Measurements from ENCODE around the gene SUGP2.

The SUGP2 gene

DNA sequence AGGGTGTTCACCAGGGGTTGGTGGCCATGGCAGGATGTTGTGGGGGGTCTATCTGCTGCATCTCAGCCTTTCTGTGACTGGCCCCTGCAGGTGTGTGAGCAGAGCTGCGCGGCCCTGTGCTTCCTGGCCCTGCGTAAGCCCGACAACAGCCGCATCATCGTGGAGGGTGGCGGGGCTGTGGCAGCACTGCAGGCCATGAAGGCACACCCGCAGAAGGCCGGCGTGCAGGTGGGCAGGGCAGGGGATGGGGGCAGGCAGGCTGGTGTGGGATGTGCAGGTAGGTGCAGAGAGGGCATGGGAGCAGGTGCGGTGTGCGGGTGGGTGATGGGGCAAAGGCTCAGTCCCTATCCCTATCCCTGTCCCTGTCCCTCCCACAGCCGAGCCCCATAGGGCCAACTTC, 22.4 kb upstream of the SUGP2 start:
- Mint-ChIP-seq H3K9me3 (no peaks in the 10 kb centered on the region), H3K27me3 (no peaks in the 10 kb centered on the region), H3K27ac (ENCODE audit: low read depth) (no peak overlapping the region), H3K4me3 (no peak overlapping the region), H3K36me3 (ENCODE audit: insufficient read depth) (peaks cover 8% of the 10 kb centered on the region), H3K4me1 (no peaks in the 10 kb centered on the region)
- DNase-seq (ENCODE audit: low spot score in 2 of 2): no peak
- no peak for ATAC-seq (replicated peaks; ENCODE audit: extremely low read depth, poor library complexity, severe bottlenecking)

GRCh38 chr19:19054939-19055440, 21.7 kb upstream of the SUGP2 start:
- no peak for ATAC-seq (replicated peaks; ENCODE audit: extremely low read depth, poor library complexity, severe bottlenecking)
- no peaks in the 10 kb centered on the region for H3K27me3 Mint-ChIP-seq
- H3K27ac Mint-ChIP-seq (ENCODE audit: low read depth): no peak overlapping the region
- H3K9me3 Mint-ChIP-seq: no peaks in the 10 kb centered on the region
- no peak overlapping the region for H3K4me3 Mint-ChIP-seq
- DNase-seq (ENCODE audit: low spot score in 2 of 2): no peak
- H3K4me1 Mint-ChIP-seq: no peaks in the 10 kb centered on the region
- peaks cover 10% of the 10 kb centered on the region for H3K36me3 Mint-ChIP-seq (ENCODE audit: insufficient read depth)

GRCh38 chr19:19054315-19054938, 21.1 kb upstream of the SUGP2 start:
- H3K27ac Mint-ChIP-seq (ENCODE audit: low read depth): no peak overlapping the region
- ATAC-seq (replicated peaks; ENCODE audit: extremely low read depth, poor library complexity, severe bottlenecking): no peak
- no peaks in the 10 kb centered on the region for H3K9me3 Mint-ChIP-seq
- no peak for DNase-seq (ENCODE audit: low spot score in 2 of 2)
- H3K27me3 Mint-ChIP-seq: no peaks in the 10 kb centered on the region
- H3K4me1 Mint-ChIP-seq: no peaks in the 10 kb centered on the region
- H3K36me3 Mint-ChIP-seq (ENCODE audit: insufficient read depth): peaks cover 10% of the 10 kb centered on the region
- H3K4me3 Mint-ChIP-seq: no peak overlapping the region

DNA sequence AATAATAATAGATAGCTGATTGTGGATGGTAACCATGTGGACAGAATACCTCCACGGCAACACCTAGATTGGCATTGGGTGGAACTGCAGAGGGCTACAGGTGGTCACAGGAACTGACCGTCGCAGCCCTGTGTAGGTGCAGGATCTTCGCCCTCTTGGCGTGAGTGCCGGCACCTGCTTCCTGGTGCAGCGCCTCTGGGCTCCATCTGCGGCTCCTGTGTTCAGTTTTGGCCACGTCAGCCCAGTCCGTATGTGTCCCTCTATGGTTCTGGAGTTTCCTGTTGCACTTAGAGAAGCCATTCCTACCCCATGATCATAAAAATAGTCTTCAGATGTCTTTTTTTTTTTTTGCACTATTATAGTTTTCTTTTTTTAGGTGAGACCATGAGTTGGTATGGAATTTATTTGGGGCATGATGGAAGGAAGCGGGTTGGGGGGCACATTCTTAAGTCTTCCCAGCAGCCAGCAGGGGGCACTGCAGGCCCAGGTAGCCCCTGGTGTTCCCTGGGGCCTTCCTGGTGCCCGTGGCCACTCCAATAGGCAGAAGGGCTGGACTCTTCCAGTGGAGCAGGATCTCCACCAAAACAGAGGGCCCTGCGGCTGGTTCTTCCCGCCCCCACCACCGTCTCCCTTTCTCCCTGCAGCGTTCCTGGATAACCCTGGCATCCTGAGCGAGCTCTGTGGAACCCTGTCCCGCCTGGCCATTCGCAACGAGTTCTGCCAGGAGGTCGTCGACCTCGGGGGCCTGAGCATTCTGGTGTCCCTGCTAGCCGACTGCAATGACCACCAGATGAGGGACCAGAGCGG, 20.4 kb upstream of the SUGP2 start:
- no peak overlapping the region for H3K27ac Mint-ChIP-seq (ENCODE audit: low read depth)
- H3K9me3 Mint-ChIP-seq: no peaks in the 10 kb centered on the region
- peak; percentile 49 for ATAC-seq (replicated peaks; ENCODE audit: extremely low read depth, poor library complexity, severe bottlenecking)
- no peaks in the 10 kb centered on the region for H3K27me3 Mint-ChIP-seq
- no peak overlapping the region for H3K4me3 Mint-ChIP-seq
- peaks cover 10% of the 10 kb centered on the region for H3K36me3 Mint-ChIP-seq (ENCODE audit: insufficient read depth)
- peak in 1 of 2 donors; percentile 53 for DNase-seq (ENCODE audit: low spot score in 2 of 2)
- H3K4me1 Mint-ChIP-seq: no peaks in the 10 kb centered on the region

GRCh38 chr19:19052921-19053320, 19.6 kb upstream of the SUGP2 start:
- Mint-ChIP-seq H3K27me3 (no peaks in the 10 kb centered on the region), H3K4me3 (no peak overlapping the region), H3K27ac (ENCODE audit: low read depth) (no peak overlapping the region), H3K9me3 (no peaks in the 10 kb centered on the region), H3K36me3 (ENCODE audit: insufficient read depth) (peaks cover 10% of the 10 kb centered on the region), H3K4me1 (no peaks in the 10 kb centered on the region)
- ATAC-seq (replicated peaks; ENCODE audit: extremely low read depth, poor library complexity, severe bottlenecking) (no peak), DNase-seq (ENCODE audit: low spot score in 2 of 2) (no peak)

DNA sequence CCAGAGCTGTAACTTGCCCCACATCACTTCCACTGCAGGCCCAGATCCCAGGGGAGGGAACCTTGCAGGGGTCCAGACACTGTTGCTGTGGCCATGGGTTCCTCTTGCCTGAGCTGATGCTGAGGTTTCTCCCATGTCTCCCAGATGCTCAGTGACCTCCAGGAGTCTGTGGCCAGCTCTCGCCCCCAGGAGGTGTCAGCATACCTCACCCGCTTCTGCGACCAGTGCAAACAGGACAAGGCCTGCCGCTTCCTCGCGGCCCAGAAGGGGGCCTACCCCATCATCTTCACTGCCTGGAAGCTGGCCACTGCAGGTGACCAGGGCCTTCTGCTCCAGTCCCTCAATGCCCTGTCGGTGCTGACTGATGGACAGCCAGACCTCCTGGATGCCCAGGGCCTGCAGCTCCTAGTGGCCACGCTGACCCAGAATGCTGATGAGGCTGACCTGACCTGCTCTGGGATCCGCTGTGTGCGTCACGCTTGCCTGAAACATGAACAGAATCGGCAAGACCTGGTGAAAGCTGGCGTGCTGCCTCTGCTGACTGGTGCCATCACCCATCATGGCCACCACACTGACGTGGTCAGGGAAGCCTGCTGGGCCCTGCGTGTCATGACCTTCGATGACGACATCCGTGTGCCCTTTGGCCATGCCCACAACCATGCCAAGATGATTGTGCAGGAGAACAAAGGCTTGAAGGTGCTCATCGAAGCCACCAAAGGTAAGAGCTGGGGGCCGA, 18.3 kb upstream of the SUGP2 start:
- H3K27ac Mint-ChIP-seq (ENCODE audit: low read depth): no peak overlapping the region
- no peaks in the 10 kb centered on the region for H3K27me3 Mint-ChIP-seq
- no peak for ATAC-seq (replicated peaks; ENCODE audit: extremely low read depth, poor library complexity, severe bottlenecking)
- H3K9me3 Mint-ChIP-seq: no peaks in the 10 kb centered on the region
- H3K4me3 Mint-ChIP-seq: no peak overlapping the region
- H3K4me1 Mint-ChIP-seq: no peaks in the 10 kb centered on the region
- peaks cover 13% of the 10 kb centered on the region for H3K36me3 Mint-ChIP-seq (ENCODE audit: insufficient read depth)
- no peak for DNase-seq (ENCODE audit: low spot score in 2 of 2)

GRCh38 chr19:19050731-19051130, 17.4 kb upstream of the SUGP2 start:
- no peak overlapping the region for H3K27ac Mint-ChIP-seq (ENCODE audit: low read depth)
- no peak for DNase-seq (ENCODE audit: low spot score in 2 of 2)
- no peaks in the 10 kb centered on the region for H3K27me3 Mint-ChIP-seq
- peaks cover 13% of the 10 kb centered on the region for H3K36me3 Mint-ChIP-seq (ENCODE audit: insufficient read depth)
- H3K9me3 Mint-ChIP-seq: no peaks in the 10 kb centered on the region
- H3K4me3 Mint-ChIP-seq: no peak overlapping the region
- ATAC-seq (replicated peaks; ENCODE audit: extremely low read depth, poor library complexity, severe bottlenecking): no peak
- H3K4me1 Mint-ChIP-seq: no peaks in the 10 kb centered on the region

- no peak for ATAC-seq (replicated peaks; ENCODE audit: extremely low read depth, poor library complexity, severe bottlenecking)
- Mint-ChIP-seq H3K36me3 (ENCODE audit: insufficient read depth) (peaks cover 15% of the 10 kb centered on the region), H3K27ac (ENCODE audit: low read depth) (no peak overlapping the region), H3K9me3 (no peaks in the 10 kb centered on the region), H3K4me1 (no peaks in the 10 kb centered on the region), H3K4me3 (no peak overlapping the region), H3K27me3 (no peaks in the 10 kb centered on the region)
- no peak for DNase-seq (ENCODE audit: low spot score in 2 of 2)
Measured at GRCh38 chr19:19050104-19050503, 16.8 kb upstream of the SUGP2 start.

DNA sequence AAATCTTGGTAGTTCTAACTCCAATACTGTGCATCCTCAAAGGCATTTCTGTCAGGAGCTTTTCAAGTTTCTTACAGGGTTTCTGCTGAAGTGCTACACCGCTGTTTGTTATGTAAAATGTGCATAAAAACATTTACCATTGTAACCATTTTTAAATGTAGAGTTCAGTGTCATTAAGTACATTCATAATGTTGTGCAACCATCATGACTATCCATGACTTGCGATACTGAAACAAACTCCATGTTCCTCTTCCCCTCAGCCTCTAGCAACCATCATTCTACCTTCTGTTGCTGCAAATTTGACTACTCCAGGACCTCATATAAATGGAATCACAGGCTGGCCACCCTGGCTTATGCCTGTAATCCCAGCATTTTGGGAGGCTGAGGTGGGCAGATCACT, 16.1 kb upstream of the SUGP2 start:
- Mint-ChIP-seq H3K27me3 (no peaks in the 10 kb centered on the region), H3K4me3 (no peak overlapping the region), H3K27ac (ENCODE audit: low read depth) (no peak overlapping the region), H3K36me3 (ENCODE audit: insufficient read depth) (peaks cover 20% of the 10 kb centered on the region), H3K9me3 (no peaks in the 10 kb centered on the region), H3K4me1 (no peaks in the 10 kb centered on the region)
- DNase-seq (ENCODE audit: low spot score in 2 of 2) (no peak), ATAC-seq (replicated peaks; ENCODE audit: extremely low read depth, poor library complexity, severe bottlenecking) (no peak)

- no peaks in the 10 kb centered on the region for H3K9me3 Mint-ChIP-seq
- peaks cover 13% of the 10 kb centered on the region for H3K4me1 Mint-ChIP-seq
- no peaks in the 10 kb centered on the region for H3K27me3 Mint-ChIP-seq
- H3K27ac Mint-ChIP-seq (ENCODE audit: low read depth): no peak overlapping the region
- peaks cover 15% of the 10 kb centered on the region for H3K36me3 Mint-ChIP-seq (ENCODE audit: insufficient read depth)
- ATAC-seq (replicated peaks; ENCODE audit: extremely low read depth, poor library complexity, severe bottlenecking) (no peak), DNase-seq (ENCODE audit: low spot score in 2 of 2) (no peak)
- no peak overlapping the region for H3K4me3 Mint-ChIP-seq
Measured at GRCh38 chr19:19043881-19044280, 10.6 kb upstream of the SUGP2 start.

GRCh38 chr19:19043481-19043880, 10.2 kb upstream of the SUGP2 start:
- ATAC-seq (replicated peaks; ENCODE audit: extremely low read depth, poor library complexity, severe bottlenecking): no peak
- no peaks in the 10 kb centered on the region for H3K9me3 Mint-ChIP-seq
- H3K27ac Mint-ChIP-seq (ENCODE audit: low read depth): no peak overlapping the region
- H3K4me3 Mint-ChIP-seq: no peak overlapping the region
- peaks cover 18% of the 10 kb centered on the region for H3K36me3 Mint-ChIP-seq (ENCODE audit: insufficient read depth)
- peaks cover 13% of the 10 kb centered on the region for H3K4me1 Mint-ChIP-seq
- H3K27me3 Mint-ChIP-seq: no peaks in the 10 kb centered on the region
- no peak for DNase-seq (ENCODE audit: low spot score in 2 of 2)

DNA sequence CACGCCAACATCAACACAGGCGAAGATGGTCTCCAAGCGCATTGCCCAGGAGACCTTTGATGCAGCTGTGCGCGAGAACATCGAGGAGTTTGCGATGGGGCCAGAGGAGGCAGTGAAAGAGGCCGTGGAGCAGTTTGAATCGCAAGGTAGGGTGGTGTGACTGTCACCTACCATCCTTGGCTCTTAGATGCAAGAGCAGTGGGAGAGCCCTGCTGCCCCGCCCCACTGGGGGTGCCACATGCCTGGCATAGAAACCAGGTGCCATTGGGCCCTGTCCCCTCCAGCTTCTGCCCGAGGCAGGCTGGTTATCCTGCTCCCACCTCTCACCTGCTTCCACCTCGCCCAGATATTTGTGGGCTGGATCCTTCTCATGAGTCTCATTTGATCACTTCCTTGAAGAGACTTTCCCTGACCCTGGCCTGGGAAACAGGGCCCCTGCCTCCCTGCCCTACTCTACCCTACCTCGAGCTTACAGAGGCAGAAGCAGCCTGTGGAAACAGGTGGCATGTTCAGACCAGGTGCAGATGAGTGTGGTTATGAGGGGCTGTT, 9.5 kb upstream of the SUGP2 start:
- Mint-ChIP-seq H3K36me3 (ENCODE audit: insufficient read depth) (peaks cover 18% of the 10 kb centered on the region), H3K4me3 (no peak overlapping the region), H3K27me3 (no peaks in the 10 kb centered on the region), H3K4me1 (peaks cover 13% of the 10 kb centered on the region), H3K27ac (ENCODE audit: low read depth) (no peak overlapping the region), H3K9me3 (no peaks in the 10 kb centered on the region)
- ATAC-seq (replicated peaks; ENCODE audit: extremely low read depth, poor library complexity, severe bottlenecking): no peak
- DNase-seq (ENCODE audit: low spot score in 2 of 2): no peak
